ENCODE results near the gene PAX8.

DNA sequence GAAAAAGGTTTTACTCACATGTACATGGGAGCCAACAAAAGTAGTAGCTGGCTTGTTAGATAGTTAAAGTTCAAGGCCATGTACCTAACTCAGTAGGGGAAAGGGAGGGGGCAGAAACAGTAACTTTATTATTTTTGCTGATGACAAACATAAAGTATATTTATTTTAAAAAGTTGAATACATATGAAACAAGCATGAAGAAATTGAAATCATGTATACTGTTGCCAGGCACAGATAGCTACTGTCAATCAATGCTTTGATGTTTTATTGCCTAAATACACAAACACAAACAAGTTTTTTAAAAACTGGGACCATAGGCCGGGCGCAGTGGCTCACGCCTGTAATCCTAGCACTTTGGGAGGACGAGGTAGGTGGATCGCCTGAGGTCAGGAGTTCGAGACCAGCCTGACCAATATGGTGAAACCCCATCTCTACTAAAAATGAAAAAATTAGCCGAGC is 112.5 kb downstream of the PAX8 start:
- TF ChIP-seq EP300 (IDR thresholded peaks at IDR 0.05; ENCODE audit: borderline replicate concordance) (no peak), FOXM1 (IDR thresholded peaks at IDR 0.05; ENCODE audit: borderline replicate concordance, low read depth) (no peak), TEAD4 (IDR thresholded peaks at IDR 0.05) (no peak), RAD21 (IDR thresholded peaks at IDR 0.05; ENCODE audit: low read depth) (no peak)
- TF ChIP-seq, protein P1, sequence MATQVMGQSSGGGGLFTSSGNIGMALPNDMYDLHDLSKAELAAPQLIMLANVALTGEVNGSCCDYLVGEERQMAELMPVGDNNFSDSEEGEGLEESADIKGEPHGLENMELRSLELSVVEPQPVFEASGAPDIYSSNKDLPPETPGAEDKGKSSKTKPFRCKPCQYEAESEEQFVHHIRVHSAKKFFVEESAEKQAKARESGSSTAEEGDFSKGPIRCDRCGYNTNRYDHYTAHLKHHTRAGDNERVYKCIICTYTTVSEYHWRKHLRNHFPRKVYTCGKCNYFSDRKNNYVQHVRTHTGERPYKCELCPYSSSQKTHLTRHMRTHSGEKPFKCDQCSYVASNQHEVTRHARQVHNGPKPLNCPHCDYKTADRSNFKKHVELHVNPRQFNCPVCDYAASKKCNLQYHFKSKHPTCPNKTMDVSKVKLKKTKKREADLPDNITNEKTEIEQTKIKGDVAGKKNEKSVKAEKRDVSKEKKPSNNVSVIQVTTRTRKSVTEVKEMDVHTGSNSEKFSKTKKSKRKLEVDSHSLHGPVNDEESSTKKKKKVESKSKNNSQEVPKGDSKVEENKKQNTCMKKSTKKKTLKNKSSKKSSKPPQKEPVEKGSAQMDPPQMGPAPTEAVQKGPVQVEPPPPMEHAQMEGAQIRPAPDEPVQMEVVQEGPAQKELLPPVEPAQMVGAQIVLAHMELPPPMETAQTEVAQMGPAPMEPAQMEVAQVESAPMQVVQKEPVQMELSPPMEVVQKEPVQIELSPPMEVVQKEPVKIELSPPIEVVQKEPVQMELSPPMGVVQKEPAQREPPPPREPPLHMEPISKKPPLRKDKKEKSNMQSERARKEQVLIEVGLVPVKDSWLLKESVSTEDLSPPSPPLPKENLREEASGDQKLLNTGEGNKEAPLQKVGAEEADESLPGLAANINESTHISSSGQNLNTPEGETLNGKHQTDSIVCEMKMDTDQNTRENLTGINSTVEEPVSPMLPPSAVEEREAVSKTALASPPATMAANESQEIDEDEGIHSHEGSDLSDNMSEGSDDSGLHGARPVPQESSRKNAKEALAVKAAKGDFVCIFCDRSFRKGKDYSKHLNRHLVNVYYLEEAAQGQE (IDR thresholded peaks at IDR 0.05; ENCODE audit: low read depth): no peak
